ENCODE measurements around the gene PCNX2.

- TF ChIP-seq CTCF (conservative IDR thresholded peaks at IDR 0.05), result no peak
- TF ChIP-seq ZFX (IDR thresholded peaks at IDR 0.05), result no peak
Measured at GRCh38 chr1:233281711-233282581, 13.6 kb downstream of the PCNX2 start.

Data from C4-2B (cell line).